GM18499 (cell line): ENCODE data around the gene COL19A1.
"Not testable (repeated sequence)": the region's sequence is repeated elsewhere in the genome, so short reads cannot be mapped to it uniquely, and the experiment has no call there.

ENCODE experiments used
- ATAC-seq: cut with Tn5 transposase; IDR thresholded peaks from one replicate; pipeline ENCODE4 v1.9.1; 2021; ENCODE audit warnings: moderate number of reproducible peaks; ENCODE audit not compliant: insufficient read depth, unreplicated experiment

COL19A1 gene

DNA sequence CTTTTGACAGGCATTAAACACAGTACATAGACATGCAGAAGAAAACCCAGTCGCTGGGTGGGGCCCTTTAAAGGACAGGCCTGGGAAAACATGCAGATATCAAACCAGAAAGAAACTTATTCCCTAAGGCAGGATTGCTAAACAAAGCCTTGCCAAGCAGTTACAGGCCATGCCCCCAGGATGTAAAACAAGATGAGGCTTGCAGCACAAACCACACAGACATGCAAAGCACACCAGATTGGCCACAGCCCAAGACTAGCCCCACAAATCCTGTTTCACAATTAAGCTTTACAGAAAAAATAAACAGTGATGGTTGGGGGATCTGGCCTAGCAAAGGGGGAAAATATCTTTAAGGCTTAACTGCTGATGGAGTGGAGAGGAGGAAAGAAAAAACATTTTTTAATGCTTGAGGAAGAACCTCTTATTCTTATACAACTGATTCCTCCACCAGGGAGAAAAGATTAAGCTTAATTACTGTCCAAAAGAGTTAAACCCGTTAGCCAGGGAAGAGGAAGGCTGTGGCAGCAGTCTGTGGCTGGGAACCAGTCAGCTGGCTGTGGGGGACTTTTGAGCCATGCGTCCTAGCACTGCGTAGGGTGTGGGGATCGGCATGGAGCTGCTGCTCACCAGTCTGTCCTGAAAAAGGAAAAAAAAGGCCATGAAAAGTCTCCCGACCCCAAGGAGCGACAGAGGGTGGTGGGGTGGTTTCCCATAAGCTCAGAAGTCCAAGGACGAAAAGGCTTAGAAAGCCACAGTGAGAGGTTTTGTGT lies 28.4 kb downstream of the COL19A1 start:
- ATAC-seq: no peak

DNA sequence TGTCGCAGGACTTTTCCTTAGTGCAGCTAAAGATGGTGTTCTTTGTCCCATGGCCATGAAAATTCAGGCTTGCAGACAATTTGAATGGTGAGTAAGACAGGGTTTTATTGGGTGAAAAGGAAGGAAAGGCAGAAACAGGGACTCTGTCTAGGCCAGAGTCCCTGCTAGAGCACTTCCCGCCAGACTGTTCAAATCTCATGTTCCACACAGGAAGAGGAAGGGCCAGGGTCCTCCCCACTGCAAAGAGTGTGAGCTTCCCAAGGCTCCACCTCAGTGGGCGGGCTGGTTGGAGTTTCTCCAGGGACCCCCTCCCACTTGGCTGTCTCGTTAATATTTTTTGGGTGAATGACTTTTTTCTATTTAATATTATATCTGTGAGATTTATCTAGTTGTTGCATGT lies 29.0 kb downstream of the COL19A1 start:
- ATAC-seq: no peak

DNA sequence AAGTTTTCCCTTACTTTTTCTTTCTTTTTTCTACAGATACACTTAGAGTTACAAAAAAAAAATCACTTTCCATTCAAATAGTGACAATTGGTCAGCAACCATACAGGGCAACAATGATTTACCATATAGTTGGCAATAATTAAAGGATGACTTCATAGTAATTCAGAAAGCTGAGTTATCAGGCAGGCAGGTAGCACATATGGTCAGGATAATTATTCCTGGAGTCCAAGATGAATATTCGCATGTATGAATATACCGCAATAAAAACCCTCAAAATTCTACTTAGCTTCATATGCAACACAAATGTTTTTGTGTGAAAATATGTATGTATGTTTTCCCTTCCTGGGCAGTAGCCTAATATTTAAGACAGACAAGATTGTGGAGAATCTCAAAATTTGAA lies 34.5 kb downstream of the COL19A1 start:
- no peak for ATAC-seq

DNA sequence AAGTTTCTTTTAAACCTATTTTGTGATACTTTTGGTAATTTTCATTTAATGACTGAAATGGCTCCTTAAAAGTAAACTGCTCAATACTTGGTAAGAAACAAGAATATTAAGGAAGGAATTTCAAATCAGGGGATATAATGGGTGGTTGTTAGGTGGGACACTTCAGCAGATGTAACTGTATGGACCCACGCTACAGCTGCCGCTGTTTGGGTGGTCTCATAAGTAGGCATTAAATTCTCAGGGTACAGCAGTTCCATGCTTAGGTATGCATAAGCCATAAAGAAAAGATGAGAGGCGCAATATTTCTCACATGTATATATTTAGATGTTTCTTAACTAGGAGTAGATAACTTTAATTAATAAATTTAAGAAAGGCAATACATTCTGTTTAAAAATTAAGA lies 35.0 kb downstream of the COL19A1 start:
- ATAC-seq: no peak

DNA sequence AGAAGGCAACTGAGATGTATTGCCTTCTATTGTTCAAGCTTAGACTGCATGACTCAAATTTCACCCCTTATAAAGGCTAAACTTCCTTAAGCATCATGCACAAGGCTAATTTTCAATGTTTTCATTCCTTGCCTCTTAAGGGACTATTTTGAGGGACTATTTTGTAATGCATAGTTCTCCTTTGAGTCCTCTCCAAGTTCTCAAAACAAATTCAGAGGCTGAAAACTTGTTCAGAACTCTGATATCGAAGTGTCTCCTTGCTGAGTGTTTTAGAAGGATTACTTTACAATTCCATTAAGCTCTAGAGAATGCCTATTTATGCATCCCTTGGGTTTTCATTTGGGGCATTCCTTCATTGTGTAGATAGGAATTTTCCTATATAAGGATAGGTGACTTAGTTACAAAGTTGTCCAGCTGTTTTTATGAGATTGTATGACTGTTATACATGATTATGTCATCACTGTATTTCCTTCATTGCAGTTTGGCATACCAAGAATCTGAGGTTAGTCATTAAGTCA lies 41.7 kb downstream of the COL19A1 start:
- ATAC-seq: no peak

DNA sequence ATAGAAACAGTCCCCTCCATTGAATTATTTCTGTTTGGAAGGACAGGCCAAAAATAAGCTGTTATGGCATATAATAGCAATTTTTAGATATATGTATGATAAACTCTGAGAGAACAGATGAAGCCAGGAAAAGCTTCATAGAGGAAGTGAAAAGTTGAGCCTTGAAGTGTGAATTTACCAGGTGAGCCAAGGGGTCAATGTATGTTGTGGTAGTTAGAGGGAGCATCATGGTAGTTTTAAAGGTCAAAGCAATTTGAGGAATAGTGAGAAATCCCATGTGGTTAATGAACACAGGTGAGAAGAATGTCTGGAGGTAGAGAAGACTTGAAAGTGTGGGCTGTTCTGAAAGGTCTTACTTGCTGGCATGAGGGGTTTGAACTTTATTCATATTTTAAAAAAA lies 47.0 kb downstream of the COL19A1 start:
- ATAC-seq: no peak

DNA sequence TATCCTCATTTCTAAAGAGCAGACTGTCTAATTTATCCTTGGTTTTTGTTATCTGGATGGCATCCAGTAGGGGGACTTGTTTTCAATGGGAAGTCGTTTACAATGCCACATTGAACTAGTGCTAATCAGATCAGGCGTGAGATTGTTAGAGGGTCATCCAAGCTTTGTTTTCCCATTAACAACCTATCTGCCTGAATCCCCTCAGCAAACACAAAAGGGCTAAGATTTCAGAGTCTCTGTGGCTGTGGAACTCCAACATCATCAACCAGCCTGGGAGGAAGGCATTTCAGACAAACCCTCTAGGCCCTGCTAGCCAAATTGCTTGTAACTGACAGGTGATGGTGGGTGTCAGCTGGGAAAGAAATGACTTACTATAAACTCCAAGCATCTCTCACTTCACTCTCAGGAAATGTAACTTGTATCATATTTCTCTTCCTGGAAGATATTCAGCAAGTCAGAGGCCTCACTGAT lies 47.7 kb downstream of the COL19A1 start:
- no peak for ATAC-seq

DNA sequence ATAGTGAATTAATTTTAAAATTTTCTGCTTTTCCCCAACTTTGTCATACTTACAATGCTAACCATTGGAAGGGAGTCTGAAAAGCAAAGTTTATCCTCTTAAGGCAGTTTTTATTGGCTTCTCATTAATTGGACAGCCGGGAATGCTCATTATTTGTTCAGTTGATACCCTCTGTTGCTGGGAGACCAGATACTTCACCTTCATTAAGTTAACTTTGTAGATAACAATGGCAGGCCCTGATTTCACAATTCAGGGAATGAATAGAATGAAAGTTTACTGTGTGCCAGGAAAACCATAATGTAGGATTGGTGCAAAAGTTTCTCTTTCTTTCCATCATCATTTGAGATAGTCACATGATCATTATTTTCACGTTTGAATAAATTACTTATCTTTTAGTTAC lies 49.0 kb downstream of the COL19A1 start:
- no peak for ATAC-seq

DNA sequence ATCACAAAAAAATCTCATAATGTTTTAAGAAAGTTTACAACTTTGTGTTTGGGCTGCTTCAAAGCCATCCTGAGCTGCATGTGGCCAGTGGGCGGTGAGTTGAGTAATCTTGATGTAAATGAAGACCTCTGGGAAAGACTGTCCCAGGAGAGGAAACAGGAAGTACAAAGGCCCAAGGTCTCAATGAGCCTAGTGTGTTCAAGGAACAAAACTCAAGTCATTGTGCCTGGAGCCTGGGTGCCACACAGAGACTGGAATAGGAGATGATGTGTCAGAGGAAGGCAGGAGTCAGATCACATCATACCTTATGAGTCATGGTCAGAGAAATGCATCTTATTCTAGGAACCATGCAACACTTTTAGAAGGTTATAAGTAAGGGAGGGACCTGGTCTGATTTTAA lies 51.5 kb downstream of the COL19A1 start:
- ATAC-seq: no peak

DNA sequence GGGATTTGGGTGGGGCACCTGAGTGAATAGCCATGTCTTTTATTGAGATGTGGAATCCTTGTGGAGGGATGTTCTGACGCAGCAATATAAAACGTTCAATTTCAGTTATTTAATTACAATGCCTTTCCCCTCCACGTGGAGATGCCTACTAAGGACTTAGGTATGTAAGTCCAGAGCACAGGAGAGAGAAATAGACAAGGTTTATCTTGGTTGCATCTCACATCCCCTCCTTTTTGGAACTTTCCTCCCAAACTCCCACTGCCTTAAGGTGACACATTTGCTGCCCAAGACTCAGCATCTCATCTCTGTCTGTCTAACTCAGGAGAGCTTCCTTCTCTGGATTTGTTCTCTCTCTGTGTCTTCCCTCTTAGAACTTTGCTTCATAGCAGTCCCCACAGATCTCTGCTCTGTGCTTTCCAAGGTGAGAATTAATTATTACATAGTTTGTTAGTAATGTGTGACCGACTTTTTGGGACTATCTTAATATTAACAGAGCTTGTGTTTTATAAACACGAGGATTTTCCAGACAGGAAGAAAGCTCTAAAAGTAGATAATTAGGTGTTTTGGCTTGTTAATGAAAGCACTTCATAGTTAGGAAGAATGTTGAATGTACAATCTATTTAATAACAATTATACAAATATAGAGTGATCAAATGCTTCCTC lies 52.6 kb downstream of the COL19A1 start:
- ATAC-seq: no peak

DNA sequence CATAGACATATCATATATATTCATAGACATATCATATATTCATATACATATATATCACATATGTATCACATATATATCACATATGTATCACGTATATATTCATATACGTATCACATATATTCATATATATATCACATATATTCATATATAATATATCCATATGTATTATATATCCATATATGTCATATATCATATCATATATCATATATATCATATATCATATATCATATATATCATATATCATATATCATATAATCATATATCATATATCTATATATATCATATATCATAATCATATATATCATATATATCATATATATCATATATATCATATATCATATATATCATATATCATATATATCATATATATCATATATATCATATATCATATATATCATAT lies 54.7 kb downstream of the COL19A1 start:
- not testable (repeated sequence) for ATAC-seq

DNA sequence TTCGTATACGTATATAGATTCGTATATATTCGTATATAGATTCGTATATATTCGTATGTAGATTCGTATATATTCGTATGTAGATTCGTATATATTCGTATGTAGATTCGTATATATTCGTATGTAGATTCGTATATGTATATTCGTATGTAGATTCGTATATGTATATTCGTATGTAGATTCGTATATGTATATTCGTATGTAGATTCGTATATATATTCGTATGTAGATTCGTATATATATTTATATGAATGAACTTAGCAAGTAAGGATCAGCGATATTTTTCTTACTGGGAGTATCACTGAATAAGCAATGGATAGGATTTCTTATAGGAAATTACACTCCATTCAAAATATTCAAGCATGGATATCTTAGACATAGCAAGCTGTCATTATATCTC lies 55.3 kb downstream of the COL19A1 start:
- ATAC-seq: not testable (repeated sequence)

DNA sequence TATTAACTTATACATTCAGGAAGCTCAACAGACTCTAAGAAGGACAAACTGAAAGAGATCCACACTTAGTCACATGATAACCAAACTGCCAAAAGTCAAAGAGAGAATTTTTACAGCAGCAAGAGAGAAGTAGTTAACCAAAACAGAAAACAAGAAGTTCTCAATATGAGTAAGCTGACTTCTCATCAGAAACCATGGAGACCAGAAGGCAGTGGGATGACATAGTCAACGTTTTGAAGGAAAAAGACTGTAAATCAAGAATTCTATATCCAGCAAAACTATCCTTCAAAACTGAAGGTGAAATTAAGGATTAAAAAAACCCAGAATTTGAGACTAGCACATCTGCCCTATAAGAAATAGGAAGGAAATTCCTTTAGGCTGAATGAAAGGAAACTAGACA lies 60.4 kb downstream of the COL19A1 start:
- ATAC-seq: no peak

DNA sequence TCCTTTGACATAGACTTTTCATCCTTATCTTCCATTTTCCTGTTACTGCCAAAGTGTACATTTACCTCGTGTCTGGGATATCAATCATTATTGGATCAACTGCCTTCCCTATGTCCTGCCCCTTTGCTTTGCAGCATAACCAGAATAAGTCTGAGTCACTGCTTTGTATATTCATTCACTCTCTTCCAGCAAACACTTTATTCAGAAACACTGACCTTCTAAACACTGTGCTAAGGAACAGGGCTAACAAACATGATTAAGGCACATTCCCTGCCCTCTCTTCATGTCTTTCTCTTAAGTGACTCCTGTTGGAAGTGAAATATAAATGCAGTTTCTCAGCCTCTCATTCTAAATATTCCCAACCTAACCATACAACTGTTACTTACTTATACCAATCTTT lies 66.9 kb downstream of the COL19A1 start:
- ATAC-seq: no peak

DNA sequence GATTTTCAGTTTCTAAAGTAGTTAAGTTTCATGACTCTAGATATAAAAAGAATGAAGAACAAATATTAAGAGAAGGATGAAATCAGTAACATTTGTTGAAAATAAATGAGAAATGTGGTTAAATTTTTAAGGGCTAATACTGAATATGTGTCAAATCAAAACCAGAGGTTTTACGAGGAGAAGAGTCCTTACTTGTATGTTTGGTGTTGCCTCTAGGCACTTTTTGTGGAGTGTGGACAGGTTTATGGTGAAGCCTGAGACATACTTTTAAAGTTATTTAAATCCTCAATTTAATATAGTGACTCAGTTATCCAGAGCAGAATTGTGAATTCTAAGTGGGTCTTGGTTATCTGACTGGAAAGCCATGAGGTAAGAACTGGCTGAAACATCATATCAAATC lies 68.7 kb downstream of the COL19A1 start:
- ATAC-seq: no peak

DNA sequence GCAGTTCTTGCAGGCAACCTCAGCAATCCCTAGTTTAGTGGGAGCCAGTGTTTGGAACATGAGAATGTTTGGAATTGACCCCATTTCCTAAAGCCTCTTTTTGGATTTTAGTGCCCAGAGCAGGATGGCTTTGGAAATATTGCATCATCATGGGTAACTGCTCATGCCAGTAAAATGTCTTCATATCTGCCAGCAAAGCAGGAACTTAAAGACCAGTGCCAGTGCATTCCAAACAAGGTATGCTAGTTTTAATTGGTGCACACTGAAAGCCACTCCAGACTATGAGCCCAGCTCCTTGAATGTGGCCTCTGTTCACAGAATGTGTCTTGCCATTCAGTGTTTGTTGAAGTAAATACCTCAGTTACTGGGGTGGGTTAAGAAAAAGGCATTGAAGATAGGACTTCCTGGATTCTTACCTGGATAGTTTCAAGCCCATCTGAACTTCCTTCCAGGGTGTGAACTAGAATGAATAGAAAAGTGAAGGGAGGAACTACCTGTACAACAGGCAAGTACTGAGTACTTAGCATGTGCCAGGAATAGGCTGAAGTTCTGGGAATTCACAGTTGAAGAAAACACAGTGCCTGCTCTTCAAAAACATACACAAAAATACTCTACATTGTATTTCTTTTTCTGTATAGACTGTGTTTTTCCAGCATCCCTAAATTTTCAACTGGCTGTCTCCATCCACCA lies 70.5 kb downstream of the COL19A1 start:
- ATAC-seq: no peak

DNA sequence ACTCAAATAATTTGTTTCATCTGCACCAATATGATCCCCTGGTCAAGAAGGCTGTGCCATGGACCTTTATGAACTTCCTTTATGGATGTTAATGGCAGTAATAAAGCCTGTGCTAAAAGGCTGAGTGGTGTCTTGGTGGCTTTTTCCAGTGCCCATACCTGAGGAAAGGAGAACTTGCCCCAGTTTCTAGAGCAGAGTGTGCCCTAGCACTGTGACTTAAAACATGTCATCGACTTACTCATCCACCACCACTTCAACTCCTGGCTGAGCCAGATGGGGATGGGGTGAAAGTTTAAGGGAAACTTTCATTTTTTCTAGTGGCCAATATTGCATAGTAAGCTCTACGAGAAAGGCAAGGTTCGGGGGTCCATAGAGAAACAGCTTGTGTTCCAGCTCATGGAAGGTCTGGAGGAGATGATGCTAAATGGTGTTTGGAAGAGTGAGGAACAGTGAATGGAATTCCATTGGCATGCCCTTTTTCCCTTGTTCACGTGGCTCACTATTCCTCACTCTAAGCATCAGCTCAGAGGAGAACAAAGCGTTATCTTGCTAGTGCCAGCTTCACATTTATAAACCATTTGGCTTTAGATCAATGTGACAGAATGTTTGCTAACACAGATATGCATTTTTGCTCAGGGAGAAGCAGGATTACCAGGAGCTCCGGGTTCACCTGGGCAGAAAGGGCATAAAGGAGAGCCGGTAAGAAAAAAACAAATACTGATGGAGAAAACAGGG lies 71.2 kb downstream of the COL19A1 start:
- no peak for ATAC-seq

DNA sequence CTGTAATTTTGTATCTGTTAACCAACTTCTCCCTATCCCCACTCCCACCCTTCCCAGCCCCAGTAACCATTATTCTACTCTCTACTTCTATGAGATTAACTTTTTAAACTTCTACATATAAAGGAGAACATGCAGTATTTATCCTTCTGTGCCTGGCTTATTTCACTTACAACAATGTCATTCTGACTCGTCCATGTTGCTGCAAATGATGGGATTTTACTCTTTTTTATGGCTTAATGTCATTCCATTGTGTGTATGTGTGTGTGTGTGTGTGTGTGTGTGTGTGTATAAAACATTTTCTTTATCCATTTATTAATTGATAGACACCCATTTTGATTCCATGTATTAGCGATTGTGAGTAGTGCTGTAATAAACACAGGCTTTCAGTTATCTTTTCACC lies 76.1 kb downstream of the COL19A1 start:
- no peak for ATAC-seq

DNA sequence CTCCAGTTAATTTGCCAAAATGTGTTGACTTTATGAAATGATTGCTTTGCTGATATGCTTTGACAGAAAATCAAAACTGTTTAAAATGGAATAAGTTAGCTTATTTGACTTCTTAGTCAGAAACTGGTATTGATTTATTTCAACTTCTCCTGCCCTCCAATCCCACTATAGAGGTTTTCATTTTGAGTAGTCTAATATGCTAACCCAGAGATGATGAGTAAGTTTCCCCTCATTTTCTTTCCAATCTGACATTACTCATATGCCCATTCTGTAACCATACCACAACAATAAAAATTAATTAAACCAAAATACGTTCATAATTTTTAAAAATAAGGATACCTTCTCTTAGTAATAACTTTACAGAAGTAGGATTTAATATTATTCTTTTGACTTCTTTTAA lies 78.8 kb downstream of the COL19A1 start:
- ATAC-seq: no peak

DNA sequence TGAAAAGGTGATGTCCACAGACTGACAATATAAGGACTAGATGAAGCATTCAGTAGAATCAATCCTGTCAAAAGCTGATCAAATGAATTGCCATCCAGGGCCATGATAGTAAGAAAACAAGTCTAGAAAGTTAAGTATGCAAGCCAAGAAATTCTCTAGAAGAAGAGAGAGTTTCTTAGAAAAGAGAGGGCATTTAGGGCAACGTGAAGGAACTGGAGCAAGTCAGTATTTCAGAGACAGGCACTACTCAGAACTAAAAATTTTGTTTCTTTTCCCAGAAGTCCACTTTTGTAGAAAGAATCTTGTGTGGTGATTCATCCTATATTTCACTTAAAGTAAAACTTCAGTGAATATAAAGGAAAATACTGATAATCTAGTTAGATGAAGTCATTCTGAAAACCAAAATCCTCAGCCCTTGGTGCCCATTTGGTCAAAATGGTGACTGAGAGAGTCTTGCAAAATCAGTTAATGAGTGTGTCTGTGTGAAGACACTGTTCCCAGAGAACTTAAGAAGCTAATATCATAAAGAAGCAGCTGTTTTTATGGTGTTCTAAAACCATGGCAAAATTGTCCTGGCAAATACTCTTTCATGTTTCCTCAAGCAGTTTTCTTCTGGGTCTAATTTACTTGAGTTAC lies 82.2 kb downstream of the COL19A1 start:
- no peak for ATAC-seq
